A549 (cell line): ENCODE data around the gene PITPNB. TPM values are rescaled to one million over a fixed set of nuclear protein-coding genes. Genes with fewer than 3 reads are reported as not detected.

Source experiments
- ATAC-seq, 2 experiments: fragments of 200-7000 bp in 1 of 2; fragments of >200 bp in 1 of 2; cut with Nextera tagmentation in 1 of 2; cut with Tn5 transposase in 1 of 2; 3 replicates each; pipeline versions ENCODE4 v1.8.0 to v1.9.1; 2018 to 2020; ENCODE audit warnings: mild to moderate bottlenecking in 1 of 2, moderate library complexity in 1 of 2
- CTCF ChIA-PET: fragments of 300-600 bp; sonication (Branson Sonifier 250); formaldehyde crosslinking; extraction: SDS; loops from one replicate; lab custom pipeline; 2021; ENCODE audit warnings: antibody characterized with exemption, inconsistent platforms; lab: Yijun Ruan, JAX
- POLR2A ChIA-PET: fragments of 350-600 bp; formaldehyde crosslinking; extraction: SDS; loops from one replicate; lab custom pipeline; 2021; ENCODE audit warnings: antibody characterized with exemption, inconsistent platforms; lab: Yijun Ruan, JAX
- DNase-seq, 2 experiments: peaks; one replicate each; pipeline versions ENCODE4 v3.0.0 to v3.0.0-alpha.2; 2011 to 2016; ENCODE audit warnings: low read depth in 1 of 2, low spot score in 1 of 2
- FAIRE-seq: peaks from 2 replicates; lab custom pipeline; 2011; peaks lifted over from hg19 to GRCh38; lab: Jason Lieb, UNC
- H3K27ac ChIP-seq, 2 experiments: fragments of >200 bp; sonication (Bioruptor Twin); formaldehyde crosslinking; 3 replicates each; pipeline ENCODE4 v1.5.1; 2016 to 2017
- H3K4me1 ChIP-seq: fragments of >200 bp; sonication (Bioruptor Twin); formaldehyde crosslinking; 3 replicates; pipeline ENCODE4 v1.6.1; 2016
- H3K4me2 ChIP-seq: fragments of >200 bp; sonication (Bioruptor Twin); formaldehyde crosslinking; 3 replicates; pipeline ENCODE4 v1.6.1; 2016
- H3K4me3 ChIP-seq: fragments of >200 bp; sonication (Bioruptor Twin); formaldehyde crosslinking; 3 replicates; pipeline ENCODE4 v1.5.1; 2016
- H3K9me3 ChIP-seq: fragments of >200 bp; sonication (Bioruptor Twin); formaldehyde crosslinking; 3 replicates; pipeline ENCODE4 v1.6.1; 2016
- CBX2 ChIP-seq: fragments of 200-600 bp; sonication (generic); IDR thresholded peaks from 2 replicates; pipeline ENCODE4 v1.6.1; 2016; ENCODE audit warnings: low read depth, mild to moderate bottlenecking, borderline replicate concordance
- CBX8 ChIP-seq: fragments of 200-600 bp; sonication (generic); IDR thresholded peaks from 2 replicates; pipeline ENCODE4 v1.6.1; 2016
- E2F6 ChIP-seq: IDR thresholded peaks from 2 replicates; pipeline ENCODE4 v1.6.1; 2012; ENCODE audit warnings: low read depth, borderline replicate concordance
- EHF ChIP-seq: fragments of 250-450 bp; sonication (Bioruptor Pico); IDR thresholded peaks from 2 replicates; pipeline ENCODE4 v1.5.0; 2020; ENCODE audit warnings: mild to moderate bottlenecking
- EHMT2 ChIP-seq: fragments of 200-600 bp; sonication (generic); IDR thresholded peaks from 2 replicates; pipeline ENCODE4 v1.6.1; 2016; ENCODE audit warnings: antibody characterized with exemption, low read depth, mild to moderate bottlenecking, moderate library complexity
- FOSL2 ChIP-seq, 2 experiments: fragments of 450-650 bp in 1 of 2; fragments of >200 bp in 1 of 2; sonication (Bioruptor Twin) in 1 of 2; formaldehyde crosslinking; IDR thresholded peaks; 2 replicates each; pipeline versions ENCODE4 v1.5.0 to v1.6.1; 2016 to 2020; ENCODE audit warnings: mild to moderate bottlenecking in 1 of 2, moderate library complexity in 1 of 2
- FOXS1 ChIP-seq: fragments of 250-450 bp; sonication (Bioruptor Pico); IDR thresholded peaks from 2 replicates; pipeline ENCODE4 v1.5.0; 2020; ENCODE audit warnings: mild to moderate bottlenecking, moderate library complexity
- HDAC2 ChIP-seq: fragments of 200-600 bp; sonication (generic); IDR thresholded peaks from 2 replicates; pipeline ENCODE4 v1.6.1; 2016
- HOXA7 ChIP-seq: fragments of 250-450 bp; sonication (Bioruptor Pico); IDR thresholded peaks from 2 replicates; pipeline ENCODE4 v1.5.0; 2020; ENCODE audit warnings: mild to moderate bottlenecking, moderate library complexity
- HOXB13 ChIP-seq: fragments of 250-450 bp; sonication (Bioruptor Pico); IDR thresholded peaks from 2 replicates; pipeline ENCODE4 v1.5.0; 2020; ENCODE audit warnings: low read depth, mild to moderate bottlenecking, moderate library complexity
- HOXB5 ChIP-seq: fragments of 250-450 bp; sonication (Bioruptor Pico); IDR thresholded peaks from 2 replicates; pipeline ENCODE4 v1.5.0; 2020; ENCODE audit warnings: mild to moderate bottlenecking, moderate library complexity
- JUN ChIP-seq, 2 experiments: fragments of >200 bp; sonication (Bioruptor Twin); formaldehyde crosslinking; IDR thresholded peaks; 2 replicates in 1 of 2; 3 replicates in 1 of 2; pipeline ENCODE4 v1.6.1; 2016 to 2017
- JUNB ChIP-seq: fragments of >200 bp; sonication (Bioruptor Twin); formaldehyde crosslinking; IDR thresholded peaks from 2 replicates; pipeline ENCODE4 v1.6.1; 2016
- KDM5A ChIP-seq: fragments of 200-600 bp; sonication (generic); IDR thresholded peaks from 2 replicates; pipeline ENCODE4 v1.6.1; 2016; ENCODE audit warnings: antibody characterized with exemption, mild to moderate bottlenecking
- MAX ChIP-seq: IDR thresholded peaks from 2 replicates; pipeline ENCODE4 v1.6.1; 2012
- NPAS2 ChIP-seq: fragments of 250-450 bp; sonication (Bioruptor Pico); IDR thresholded peaks from 2 replicates; pipeline ENCODE4 v1.8.0; 2022; ENCODE audit warnings: mild to moderate bottlenecking, moderate library complexity, borderline replicate concordance
- RNF2 ChIP-seq: fragments of 200-600 bp; sonication (generic); IDR thresholded peaks from 2 replicates; pipeline ENCODE4 v1.6.1; 2016; ENCODE audit warnings: low read depth, mild to moderate bottlenecking, antibody characterized with exemption, moderate library complexity, borderline replicate concordance
- SMC3 ChIP-seq: fragments of >200 bp; sonication (Bioruptor Twin); formaldehyde crosslinking; IDR thresholded peaks from 3 replicates; pipeline ENCODE4 v1.6.1; 2018; ENCODE audit warnings: inconsistent platforms
- ZC3H11A ChIP-seq: fragments of 450-650 bp; IDR thresholded peaks from 2 replicates; pipeline ENCODE4 v1.6.1; 2014; ENCODE audit warnings: antibody characterized with exemption, mild to moderate bottlenecking
- ZSCAN20 ChIP-seq: fragments of 250-450 bp; sonication (Bioruptor Pico); IDR thresholded peaks from 2 replicates; pipeline ENCODE4 v1.8.0; 2022; ENCODE audit warnings: mild to moderate bottlenecking, moderate library complexity
- WGBS: methylation state at CpG from one replicate; pipeline ENCODE4 v1.1.6; 2017; ENCODE audit errors: missing lambda C conversion rate; 5-methylcytosine and 5-hydroxymethylcytosine counted together
- polyA plus RNA-seq, 4 experiments: library from polyadenylated mRNA; depleted of rRNA in 3 of 4; stranded (reverse); fragments of >200 nt; fragmentation: RNase III in 1 of 4; extraction: RNeasy Plus Mini Kit Qiagen cat#74134 plus additional on column Dnase treatment in 1 of 4; gene quantifications; 2 replicates in 3 of 4; 3 replicates in 1 of 4; pipeline ENCODE4 v1.2.3, GENCODE V29; 2011 to 2017
- TF ChIP-seq, protein P1 (sequence below): fragments of 200-600 bp; sonication (generic); IDR thresholded peaks from 2 replicates; pipeline ENCODE4 v1.6.1; 2016; ENCODE audit warnings: antibody characterized with exemption, mild to moderate bottlenecking, moderate library complexity
- TF ChIP-seq, protein P2 (sequence below): fragments of >200 bp; sonication (Bioruptor Twin); formaldehyde crosslinking; IDR thresholded peaks from 3 replicates; pipeline ENCODE4 v1.5.1; 2016
- TF ChIP-seq, protein P3 (sequence below): IDR thresholded peaks from 2 replicates; pipeline ENCODE4 v1.6.1; 2012
- TF ChIP-seq, protein P4 (sequence below): fragments of 150-350 bp; IDR thresholded peaks from 2 replicates; pipeline ENCODE4 v1.6.1; 2014; ENCODE audit warnings: low read depth, mild to moderate bottlenecking, low read length
- TF ChIP-seq, protein P5 (sequence below): fragments of 250-450 bp; sonication (Bioruptor Pico); IDR thresholded peaks from 2 replicates; pipeline ENCODE4 v1.5.0; 2021; ENCODE audit warnings: mild to moderate bottlenecking, moderate library complexity, borderline replicate concordance

The PITPNB gene
- polyA plus RNA-seq, 2 of the 4 experiments (the other 2 are of a cell fraction) = 45.8 to 52.1 TPM

- H3K9me3 ChIP-seq = no peaks in the 10 kb centered on the region
- FAIRE-seq = no peak
- POLR2A ChIA-PET = no interaction called here
- TF ChIP-seq NPAS2 (CRISPR knock-in tag) (no peak), CBX8 (no peak), HOXB13 (CRISPR knock-in tag) (no peak), EHMT2 (no peak), ZSCAN20 (CRISPR knock-in tag) (no peak), JUNB (no peak), EHF (CRISPR knock-in tag) (no peak), HOXA7 (CRISPR knock-in tag) (no peak), KDM5A (no peak), FOSL2 (IDR thresholded peaks at IDR 0.05) (no peak), FOSL2 (CRISPR knock-in tag; IDR thresholded peaks at IDR 0.05) (no peak), MAX (no peak), HOXB5 (CRISPR knock-in tag) (no peak), JUN (IDR thresholded peaks at IDR 0.05) (no peak), CBX2 (no peak), SMC3 (no peak)
- TF ChIP-seq, protein P1, sequence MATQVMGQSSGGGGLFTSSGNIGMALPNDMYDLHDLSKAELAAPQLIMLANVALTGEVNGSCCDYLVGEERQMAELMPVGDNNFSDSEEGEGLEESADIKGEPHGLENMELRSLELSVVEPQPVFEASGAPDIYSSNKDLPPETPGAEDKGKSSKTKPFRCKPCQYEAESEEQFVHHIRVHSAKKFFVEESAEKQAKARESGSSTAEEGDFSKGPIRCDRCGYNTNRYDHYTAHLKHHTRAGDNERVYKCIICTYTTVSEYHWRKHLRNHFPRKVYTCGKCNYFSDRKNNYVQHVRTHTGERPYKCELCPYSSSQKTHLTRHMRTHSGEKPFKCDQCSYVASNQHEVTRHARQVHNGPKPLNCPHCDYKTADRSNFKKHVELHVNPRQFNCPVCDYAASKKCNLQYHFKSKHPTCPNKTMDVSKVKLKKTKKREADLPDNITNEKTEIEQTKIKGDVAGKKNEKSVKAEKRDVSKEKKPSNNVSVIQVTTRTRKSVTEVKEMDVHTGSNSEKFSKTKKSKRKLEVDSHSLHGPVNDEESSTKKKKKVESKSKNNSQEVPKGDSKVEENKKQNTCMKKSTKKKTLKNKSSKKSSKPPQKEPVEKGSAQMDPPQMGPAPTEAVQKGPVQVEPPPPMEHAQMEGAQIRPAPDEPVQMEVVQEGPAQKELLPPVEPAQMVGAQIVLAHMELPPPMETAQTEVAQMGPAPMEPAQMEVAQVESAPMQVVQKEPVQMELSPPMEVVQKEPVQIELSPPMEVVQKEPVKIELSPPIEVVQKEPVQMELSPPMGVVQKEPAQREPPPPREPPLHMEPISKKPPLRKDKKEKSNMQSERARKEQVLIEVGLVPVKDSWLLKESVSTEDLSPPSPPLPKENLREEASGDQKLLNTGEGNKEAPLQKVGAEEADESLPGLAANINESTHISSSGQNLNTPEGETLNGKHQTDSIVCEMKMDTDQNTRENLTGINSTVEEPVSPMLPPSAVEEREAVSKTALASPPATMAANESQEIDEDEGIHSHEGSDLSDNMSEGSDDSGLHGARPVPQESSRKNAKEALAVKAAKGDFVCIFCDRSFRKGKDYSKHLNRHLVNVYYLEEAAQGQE = no peak
- TF ChIP-seq, protein P2, sequence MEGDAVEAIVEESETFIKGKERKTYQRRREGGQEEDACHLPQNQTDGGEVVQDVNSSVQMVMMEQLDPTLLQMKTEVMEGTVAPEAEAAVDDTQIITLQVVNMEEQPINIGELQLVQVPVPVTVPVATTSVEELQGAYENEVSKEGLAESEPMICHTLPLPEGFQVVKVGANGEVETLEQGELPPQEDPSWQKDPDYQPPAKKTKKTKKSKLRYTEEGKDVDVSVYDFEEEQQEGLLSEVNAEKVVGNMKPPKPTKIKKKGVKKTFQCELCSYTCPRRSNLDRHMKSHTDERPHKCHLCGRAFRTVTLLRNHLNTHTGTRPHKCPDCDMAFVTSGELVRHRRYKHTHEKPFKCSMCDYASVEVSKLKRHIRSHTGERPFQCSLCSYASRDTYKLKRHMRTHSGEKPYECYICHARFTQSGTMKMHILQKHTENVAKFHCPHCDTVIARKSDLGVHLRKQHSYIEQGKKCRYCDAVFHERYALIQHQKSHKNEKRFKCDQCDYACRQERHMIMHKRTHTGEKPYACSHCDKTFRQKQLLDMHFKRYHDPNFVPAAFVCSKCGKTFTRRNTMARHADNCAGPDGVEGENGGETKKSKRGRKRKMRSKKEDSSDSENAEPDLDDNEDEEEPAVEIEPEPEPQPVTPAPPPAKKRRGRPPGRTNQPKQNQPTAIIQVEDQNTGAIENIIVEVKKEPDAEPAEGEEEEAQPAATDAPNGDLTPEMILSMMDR = no peak
- TF ChIP-seq, all 56 proteins: peak for 0
- DNase-seq (no peak), ATAC-seq (no peak)
- CTCF ChIA-PET = interaction anchor here (1.2 kb wide), 1 partner anchor 46 kb away, joined by 4 read pairs; no protein-coding TSS in a partner anchor
- Histone ChIP-seq H3K4me2 (no peak overlapping the region), H3K4me1 (no peaks in the 10 kb centered on the region), H3K27ac (no peak overlapping the region), H3K4me3 (no peak overlapping the region)
- 93% methylated on average over 5 of the region's 5 CpGs for WGBS
Observed at GRCh38 chr22:27934069-27934468, 15.0 kb upstream of the PITPNB start.

DNA sequence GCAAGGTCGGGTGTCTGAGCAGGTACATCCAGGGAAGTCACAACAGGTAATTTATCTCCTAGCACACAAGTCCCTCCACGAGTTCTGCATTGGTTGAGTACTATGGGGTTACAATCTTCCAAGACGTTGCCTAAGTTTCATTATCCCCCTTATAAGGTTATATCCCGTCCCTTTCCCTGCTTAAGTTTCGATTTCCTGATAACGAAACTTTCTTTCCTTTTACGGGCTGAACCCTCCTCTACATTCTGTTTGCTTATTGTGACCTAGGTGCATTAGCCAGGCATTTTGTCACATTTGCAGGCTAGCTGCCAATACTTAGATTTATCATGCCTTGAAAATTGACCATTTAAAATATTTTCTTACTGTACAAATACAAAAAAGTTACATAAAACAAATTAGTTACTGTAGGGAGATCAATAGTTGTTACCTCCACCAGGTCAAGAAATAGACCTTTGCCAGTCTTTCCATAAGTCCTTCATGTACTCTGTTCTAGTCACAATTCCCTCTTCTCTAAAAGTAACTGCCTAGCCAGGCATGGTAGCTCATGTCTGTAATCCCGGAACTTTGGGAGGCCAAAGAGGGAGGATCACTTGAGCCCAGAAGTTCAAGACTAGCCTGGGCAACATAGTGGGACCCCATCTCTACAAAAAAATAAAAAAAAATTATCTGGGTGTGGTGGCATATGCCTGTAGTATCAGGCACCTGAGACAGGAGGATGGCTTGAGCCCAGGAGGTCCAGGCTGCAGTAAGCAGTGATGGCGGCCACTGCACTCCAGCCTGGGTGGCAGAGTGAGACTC is 14.3 kb upstream of the PITPNB start:
- DNase-seq = no peak
- no peak for FAIRE-seq
- 90% methylated on average over 9 of the region's 9 CpGs for WGBS
- H3K9me3 ChIP-seq = no peaks in the 10 kb centered on the region
- POLR2A ChIA-PET = no interaction called here
- no peak for ATAC-seq
- no peaks in the 10 kb centered on the region for H3K4me1 ChIP-seq
- H3K27ac ChIP-seq = no peak overlapping the region
- CTCF ChIA-PET = interaction anchor here (1.2 kb wide), 1 partner anchor 47 kb away, joined by 4 read pairs; no protein-coding TSS in a partner anchor
- H3K4me3 ChIP-seq = no peak overlapping the region
- H3K4me2 ChIP-seq = no peak overlapping the region
- no peak for TF ChIP-seq RNF2
- no peak for TF ChIP-seq HDAC2
- TF ChIP-seq KDM5A = no peak
- TF ChIP-seq ZSCAN20 (CRISPR knock-in tag) = no peak
- TF ChIP-seq, protein P3, sequence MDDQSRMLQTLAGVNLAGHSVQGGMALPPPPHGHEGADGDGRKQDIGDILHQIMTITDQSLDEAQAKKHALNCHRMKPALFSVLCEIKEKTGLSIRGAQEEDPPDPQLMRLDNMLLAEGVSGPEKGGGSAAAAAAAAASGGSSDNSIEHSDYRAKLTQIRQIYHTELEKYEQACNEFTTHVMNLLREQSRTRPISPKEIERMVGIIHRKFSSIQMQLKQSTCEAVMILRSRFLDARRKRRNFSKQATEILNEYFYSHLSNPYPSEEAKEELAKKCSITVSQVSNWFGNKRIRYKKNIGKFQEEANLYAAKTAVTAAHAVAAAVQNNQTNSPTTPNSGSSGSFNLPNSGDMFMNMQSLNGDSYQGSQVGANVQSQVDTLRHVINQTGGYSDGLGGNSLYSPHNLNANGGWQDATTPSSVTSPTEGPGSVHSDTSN = no peak
- TF ChIP-seq ZC3H11A = no peak
- no peak for TF ChIP-seq FOXS1 (CRISPR knock-in tag)
- no peak for TF ChIP-seq EHF (CRISPR knock-in tag)
- TF ChIP-seq HOXB5 (CRISPR knock-in tag) = no peak
- no peak for TF ChIP-seq HOXB13 (CRISPR knock-in tag)
- TF ChIP-seq E2F6 = no peak
- TF ChIP-seq, protein P4, sequence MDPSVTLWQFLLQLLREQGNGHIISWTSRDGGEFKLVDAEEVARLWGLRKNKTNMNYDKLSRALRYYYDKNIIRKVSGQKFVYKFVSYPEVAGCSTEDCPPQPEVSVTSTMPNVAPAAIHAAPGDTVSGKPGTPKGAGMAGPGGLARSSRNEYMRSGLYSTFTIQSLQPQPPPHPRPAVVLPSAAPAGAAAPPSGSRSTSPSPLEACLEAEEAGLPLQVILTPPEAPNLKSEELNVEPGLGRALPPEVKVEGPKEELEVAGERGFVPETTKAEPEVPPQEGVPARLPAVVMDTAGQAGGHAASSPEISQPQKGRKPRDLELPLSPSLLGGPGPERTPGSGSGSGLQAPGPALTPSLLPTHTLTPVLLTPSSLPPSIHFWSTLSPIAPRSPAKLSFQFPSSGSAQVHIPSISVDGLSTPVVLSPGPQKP = no peak
- no peak for TF ChIP-seq NPAS2 (CRISPR knock-in tag)
- TF ChIP-seq, protein P5, sequence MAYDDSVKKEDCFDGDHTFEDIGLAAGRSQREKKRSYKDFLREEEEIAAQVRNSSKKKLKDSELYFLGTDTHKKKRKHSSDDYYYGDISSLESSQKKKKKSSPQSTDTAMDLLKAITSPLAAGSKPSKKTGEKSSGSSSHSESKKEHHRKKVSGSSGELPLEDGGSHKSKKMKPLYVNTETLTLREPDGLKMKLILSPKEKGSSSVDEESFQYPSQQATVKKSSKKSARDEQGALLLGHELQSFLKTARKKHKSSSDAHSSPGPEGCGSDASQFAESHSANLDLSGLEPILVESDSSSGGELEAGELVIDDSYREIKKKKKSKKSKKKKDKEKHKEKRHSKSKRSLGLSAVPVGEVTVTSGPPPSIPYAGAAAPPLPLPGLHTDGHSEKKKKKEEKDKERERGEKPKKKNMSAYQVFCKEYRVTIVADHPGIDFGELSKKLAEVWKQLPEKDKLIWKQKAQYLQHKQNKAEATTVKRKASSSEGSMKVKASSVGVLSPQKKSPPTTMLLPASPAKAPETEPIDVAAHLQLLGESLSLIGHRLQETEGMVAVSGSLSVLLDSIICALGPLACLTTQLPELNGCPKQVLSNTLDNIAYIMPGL = no peak
